ENCODE data around the gene SIL1. TPM values are rescaled to one million over a fixed set of nuclear protein-coding genes. Genes with fewer than 3 reads are reported as not detected.
"Not testable (repeated sequence)": the region's sequence is repeated elsewhere in the genome, so short reads cannot be mapped to it uniquely, and the experiment has no call there.

The SIL1 gene
- total RNA-seq, 1 donor, result 12.4 TPM

DNA sequence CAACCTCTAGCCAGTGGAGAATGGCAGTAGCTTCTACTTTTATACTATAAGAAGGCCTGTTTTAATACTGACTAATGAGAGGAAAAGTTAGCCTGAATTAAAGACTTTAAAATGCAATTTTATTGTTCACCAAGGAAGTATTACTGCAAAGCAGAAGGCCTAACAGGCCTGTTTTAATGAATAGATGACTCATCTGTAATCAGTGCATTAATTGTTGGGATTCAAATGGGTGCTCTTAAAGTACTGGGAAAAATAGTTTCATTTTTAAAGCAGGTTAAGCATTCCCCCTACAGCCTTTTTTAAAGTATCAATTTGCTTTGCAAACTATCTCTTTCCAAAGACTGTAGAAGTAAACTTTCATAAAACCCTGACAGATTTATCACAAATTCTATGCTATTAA is 147.7 kb downstream of the SIL1 start:
- no peaks in the 10 kb centered on the region for H3K4me1 ChIP-seq (ENCODE audit: insufficient read depth, low read length)

DNA sequence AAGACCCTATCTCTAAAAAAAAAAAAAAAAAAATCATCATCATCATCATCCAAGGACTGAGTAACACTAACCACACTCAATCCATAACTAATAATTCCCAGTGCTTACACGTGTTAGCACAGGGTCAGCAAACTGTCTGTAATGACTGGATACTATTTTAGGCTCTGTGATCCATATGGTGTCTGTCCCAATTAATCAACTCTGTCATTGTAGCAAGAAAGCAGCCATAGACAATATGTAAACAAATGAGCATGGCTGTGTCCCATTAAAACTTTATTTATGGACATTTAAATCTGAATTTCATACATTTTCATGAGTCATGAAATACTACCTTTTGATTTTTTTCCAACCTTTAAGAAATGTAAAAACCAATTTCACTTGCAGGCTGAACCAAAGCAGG is 148.4 kb downstream of the SIL1 start:
- Histone ChIP-seq H3K4me3 (ENCODE audit: low read length) (no peak overlapping the region), H3K27me3 (ENCODE audit: insufficient read depth, low read length) (no peaks in the 10 kb centered on the region), H3K9me3 (ENCODE audit: low read depth, low read length) (no peaks in the 10 kb centered on the region), H3K4me1 (ENCODE audit: insufficient read depth, low read length) (no peaks in the 10 kb centered on the region)

More for the DNA sequence above, 147.7 kb downstream of the SIL1 start:
- no peaks in the 10 kb centered on the region for H3K9me3 ChIP-seq (ENCODE audit: low read depth, low read length)
- no peaks in the 10 kb centered on the region for H3K27me3 ChIP-seq (ENCODE audit: insufficient read depth, low read length)
- no peak overlapping the region for H3K4me3 ChIP-seq (ENCODE audit: low read length)

DNA sequence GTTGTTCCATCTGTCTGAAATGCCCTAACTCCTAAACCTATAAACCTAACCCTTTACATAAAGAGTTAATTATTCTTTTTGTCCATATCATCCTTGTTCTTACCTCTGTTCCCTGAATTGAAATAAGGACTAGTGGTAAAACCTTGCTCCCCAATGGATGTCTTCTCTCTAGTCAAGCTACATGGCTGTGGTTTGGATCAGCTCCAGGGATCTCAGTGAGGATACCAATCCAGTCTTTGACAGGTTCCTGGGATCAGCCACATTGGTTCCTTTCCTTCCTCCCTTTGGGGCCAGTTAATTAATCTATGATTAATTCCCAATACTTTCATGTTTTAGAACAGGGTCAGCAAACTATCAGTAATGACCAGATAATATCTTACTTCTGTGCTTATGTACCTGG is 151.6 kb downstream of the SIL1 start:
- no peaks in the 10 kb centered on the region for H3K27me3 ChIP-seq (ENCODE audit: insufficient read depth, low read length)
- no peaks in the 10 kb centered on the region for H3K9me3 ChIP-seq (ENCODE audit: low read depth, low read length)
- no peak overlapping the region for H3K4me3 ChIP-seq (ENCODE audit: low read length)
- H3K4me1 ChIP-seq (ENCODE audit: insufficient read depth, low read length), result no peaks in the 10 kb centered on the region

DNA sequence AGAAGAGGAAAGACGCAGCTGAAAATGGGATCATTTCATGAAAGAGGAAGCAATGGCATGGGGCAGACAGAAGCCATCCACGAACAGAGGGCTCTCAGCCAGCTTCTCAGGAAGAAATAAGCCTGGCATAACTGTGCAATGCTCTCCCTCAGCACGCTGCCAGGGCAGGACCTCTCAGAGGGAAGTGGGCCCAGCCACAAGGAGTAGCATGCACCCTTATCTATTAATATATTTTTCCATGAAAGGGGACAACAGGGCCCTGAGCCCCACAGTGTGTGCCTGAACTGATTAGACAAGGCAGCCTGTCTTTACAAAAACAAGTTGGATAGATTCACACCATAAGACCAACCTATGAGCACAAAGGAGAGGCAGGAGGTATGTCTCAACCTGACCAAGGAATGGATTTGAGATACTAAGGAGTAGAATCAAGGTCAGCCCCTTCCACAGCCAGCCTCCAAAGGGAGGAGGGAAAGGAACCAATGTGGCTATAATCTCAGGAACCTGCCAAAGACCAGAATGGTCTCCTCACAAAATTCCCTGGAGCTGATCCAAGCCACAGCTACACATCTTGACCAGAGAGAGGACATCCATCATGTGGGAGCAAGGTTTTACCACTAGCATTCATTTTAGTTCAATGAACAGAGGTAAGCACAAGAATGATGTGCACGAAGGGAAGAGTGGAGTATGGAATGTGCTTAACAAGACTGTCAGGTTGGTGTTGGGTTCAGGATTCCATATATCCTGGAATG is 154.8 kb downstream of the SIL1 start:
- Histone ChIP-seq H3K4me1 (ENCODE audit: insufficient read depth, low read length) (no peaks in the 10 kb centered on the region), H3K27me3 (ENCODE audit: insufficient read depth, low read length) (no peaks in the 10 kb centered on the region), H3K4me3 (ENCODE audit: low read length) (no peak overlapping the region), H3K9me3 (ENCODE audit: low read depth, low read length) (no peaks in the 10 kb centered on the region)

DNA sequence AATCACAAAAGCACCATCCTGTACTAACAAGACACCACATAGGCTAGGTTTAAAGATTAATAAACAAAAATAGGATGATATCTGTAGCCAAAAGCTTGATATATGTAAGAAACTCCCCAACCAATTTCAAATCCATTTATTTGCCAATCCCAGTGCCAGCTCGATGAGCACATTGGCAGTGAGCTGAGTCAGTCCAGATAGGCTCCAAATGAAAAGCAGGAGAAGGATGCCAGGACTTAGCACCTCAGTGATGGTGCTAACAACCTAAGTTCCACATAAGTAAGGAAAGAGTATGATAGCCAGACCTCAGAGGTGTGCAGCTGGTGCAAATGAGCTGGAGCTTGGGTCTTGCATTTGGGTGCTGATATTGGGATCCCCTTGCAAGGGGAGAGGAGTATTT is 158.1 kb downstream of the SIL1 start:
- H3K4me3 ChIP-seq (ENCODE audit: low read length), result no peak overlapping the region
- H3K4me1 ChIP-seq (ENCODE audit: insufficient read depth, low read length), result no peaks in the 10 kb centered on the region
- H3K9me3 ChIP-seq (ENCODE audit: low read depth, low read length), result no peaks in the 10 kb centered on the region
- no peaks in the 10 kb centered on the region for H3K27me3 ChIP-seq (ENCODE audit: insufficient read depth, low read length)

DNA sequence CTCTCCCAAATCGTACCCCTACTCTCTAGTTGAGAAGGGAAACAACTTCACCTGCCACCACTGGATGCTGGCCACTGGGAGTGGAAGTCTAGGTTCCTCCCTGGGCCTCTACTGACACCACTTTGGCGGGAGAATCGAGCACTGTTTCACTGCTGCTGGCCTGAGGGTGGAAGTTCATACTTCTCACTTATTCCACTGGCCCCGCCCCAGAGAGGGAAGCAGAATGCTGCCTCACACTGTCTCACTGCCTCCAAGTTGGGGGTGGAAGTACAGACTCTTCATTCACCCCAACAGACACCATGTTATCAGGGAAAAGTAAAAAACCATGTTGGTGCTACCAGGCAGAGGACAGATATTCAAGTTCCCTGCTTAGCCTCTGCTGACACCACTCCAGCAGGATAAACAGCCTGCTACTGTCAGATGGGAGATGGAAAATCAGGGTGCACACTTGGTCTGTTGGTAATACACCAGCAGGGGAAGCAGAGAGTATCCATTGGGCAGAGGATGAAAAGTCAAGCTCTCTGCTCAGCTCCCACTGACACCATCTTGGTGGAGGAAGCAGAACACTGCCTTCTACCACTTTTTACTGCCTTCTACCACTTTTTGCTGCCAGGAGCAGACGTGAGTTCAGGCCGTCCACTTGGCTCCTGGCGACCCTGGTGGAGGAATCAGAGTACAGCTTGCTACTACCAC is 159.4 kb downstream of the SIL1 start:
- Histone ChIP-seq H3K27me3 (ENCODE audit: insufficient read depth, low read length) (no peaks in the 10 kb centered on the region), H3K4me1 (ENCODE audit: insufficient read depth, low read length) (no peaks in the 10 kb centered on the region), H3K9me3 (ENCODE audit: low read depth, low read length) (no peaks in the 10 kb centered on the region), H3K4me3 (ENCODE audit: low read length) (no peak overlapping the region)

DNA sequence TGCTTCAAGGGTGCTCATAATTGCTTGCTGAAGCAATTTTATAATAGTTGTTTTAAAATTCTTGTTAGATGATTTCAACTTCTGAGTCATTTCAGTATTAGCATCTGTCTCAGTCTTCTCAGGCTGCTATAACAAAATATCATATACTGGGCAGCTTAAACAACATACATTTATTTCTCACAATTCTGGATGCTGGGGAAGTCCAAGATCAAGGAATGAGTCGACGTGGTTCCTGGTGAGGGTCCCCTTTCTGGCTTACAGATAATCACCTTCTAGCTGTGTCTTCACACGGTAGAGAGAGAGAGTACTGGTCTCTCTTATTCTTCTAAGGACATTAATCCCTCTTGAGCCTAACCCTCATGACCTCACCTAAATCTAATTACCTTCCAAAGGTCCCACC is 160.4 kb downstream of the SIL1 start:
- Histone ChIP-seq H3K4me3 (ENCODE audit: low read length) (no peak overlapping the region), H3K27me3 (ENCODE audit: insufficient read depth, low read length) (no peaks in the 10 kb centered on the region), H3K4me1 (ENCODE audit: insufficient read depth, low read length) (no peaks in the 10 kb centered on the region), H3K9me3 (ENCODE audit: low read depth, low read length) (no peaks in the 10 kb centered on the region)

DNA sequence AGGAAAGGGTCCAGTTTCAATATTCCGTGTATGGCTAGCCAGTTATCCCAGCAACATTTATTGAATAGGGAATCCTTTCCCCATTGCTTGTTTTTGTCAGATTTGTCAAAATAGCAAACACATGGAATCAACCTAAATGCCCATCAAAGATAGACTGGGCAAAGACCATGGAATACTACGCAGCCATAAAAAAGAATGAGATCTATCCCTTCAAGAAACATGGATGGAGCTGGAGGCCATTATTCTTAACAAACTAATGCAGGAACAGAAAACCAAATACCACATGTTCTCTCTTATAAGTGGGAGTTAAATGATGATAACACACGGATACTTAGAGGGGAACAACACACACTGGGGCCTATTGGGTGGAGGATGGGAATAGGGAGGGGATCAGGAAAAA is 161.8 kb downstream of the SIL1 start:
- H3K9me3 ChIP-seq (ENCODE audit: low read depth, low read length); H3K4me1 ChIP-seq (ENCODE audit: insufficient read depth, low read length); H3K27me3 ChIP-seq (ENCODE audit: insufficient read depth, low read length); H3K4me3 ChIP-seq (ENCODE audit: low read length): not testable (repeated sequence)

DNA sequence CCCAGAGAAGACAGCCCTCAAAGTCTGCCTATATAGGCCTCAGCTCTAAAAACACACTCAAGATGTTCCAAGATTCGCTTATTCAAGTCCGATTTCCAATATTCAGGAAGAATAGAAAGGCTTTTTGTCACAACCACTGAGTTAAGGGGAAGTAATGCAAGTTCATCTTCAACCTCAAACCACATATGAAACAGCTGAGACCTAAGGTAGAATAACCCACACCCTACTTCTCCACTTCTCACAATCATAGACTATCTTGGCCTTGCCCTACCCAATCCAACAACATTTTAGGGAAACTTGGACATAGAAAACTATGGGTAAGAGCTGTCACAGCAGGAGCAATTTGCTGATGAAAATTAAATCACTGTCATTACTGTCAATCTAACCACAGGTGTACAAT is 171.0 kb downstream of the SIL1 start:
- no peak overlapping the region for H3K4me3 ChIP-seq (ENCODE audit: low read length)
- H3K9me3 ChIP-seq (ENCODE audit: low read depth, low read length), result no peaks in the 10 kb centered on the region
- no peaks in the 10 kb centered on the region for H3K27me3 ChIP-seq (ENCODE audit: insufficient read depth, low read length)
- H3K4me1 ChIP-seq (ENCODE audit: insufficient read depth, low read length), result peaks cover 8% of the 10 kb centered on the region

DNA sequence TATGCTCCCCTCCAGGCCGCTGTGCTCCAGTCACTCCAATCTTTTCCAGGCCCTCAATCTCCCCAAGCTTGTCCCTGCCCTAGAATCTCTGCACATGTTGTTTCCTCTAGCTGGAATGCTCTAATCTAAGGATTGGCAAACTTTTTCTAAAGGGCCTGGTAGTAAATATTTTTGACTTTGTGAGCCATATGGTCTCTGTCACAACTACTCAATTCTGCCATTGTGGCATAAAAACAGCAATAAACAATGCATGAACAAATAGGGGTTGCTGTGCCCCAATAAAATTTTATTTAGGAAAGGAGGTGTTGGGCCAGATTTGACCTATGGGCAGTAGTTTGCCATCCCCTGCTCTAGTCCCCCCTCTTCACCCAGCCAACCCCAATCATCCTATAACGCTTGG is 172.5 kb downstream of the SIL1 start:
- no peaks in the 10 kb centered on the region for H3K9me3 ChIP-seq (ENCODE audit: low read depth, low read length)
- H3K27me3 ChIP-seq (ENCODE audit: insufficient read depth, low read length), result no peaks in the 10 kb centered on the region
- peaks cover 8% of the 10 kb centered on the region for H3K4me1 ChIP-seq (ENCODE audit: insufficient read depth, low read length)
- H3K4me3 ChIP-seq (ENCODE audit: low read length), result no peak overlapping the region

DNA sequence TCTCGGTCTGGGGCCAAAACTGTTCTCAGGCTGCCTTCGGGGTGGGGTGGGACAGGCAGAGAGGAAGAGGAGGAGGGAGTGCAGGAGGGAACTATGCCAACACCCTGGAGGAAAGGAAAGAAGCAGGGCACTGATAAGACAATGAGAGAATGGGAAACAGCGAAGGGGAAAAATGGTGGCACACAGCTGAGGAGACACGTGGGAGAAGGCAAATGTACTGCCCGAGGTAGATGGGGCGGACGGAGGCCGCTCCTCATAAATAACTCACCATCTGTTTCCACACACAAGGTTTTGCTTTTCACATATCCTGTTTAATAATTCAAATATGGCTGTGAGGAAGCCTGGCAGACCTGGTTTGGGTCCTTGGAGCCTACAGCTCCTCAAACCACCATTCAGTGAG is 174.9 kb downstream of the SIL1 start:
- H3K9me3 ChIP-seq (ENCODE audit: low read depth, low read length), result no peaks in the 10 kb centered on the region
- peaks cover 4% of the 10 kb centered on the region for H3K4me1 ChIP-seq (ENCODE audit: insufficient read depth, low read length)
- H3K27me3 ChIP-seq (ENCODE audit: insufficient read depth, low read length), result no peaks in the 10 kb centered on the region
- H3K4me3 ChIP-seq (ENCODE audit: low read length), result no peak overlapping the region

DNA sequence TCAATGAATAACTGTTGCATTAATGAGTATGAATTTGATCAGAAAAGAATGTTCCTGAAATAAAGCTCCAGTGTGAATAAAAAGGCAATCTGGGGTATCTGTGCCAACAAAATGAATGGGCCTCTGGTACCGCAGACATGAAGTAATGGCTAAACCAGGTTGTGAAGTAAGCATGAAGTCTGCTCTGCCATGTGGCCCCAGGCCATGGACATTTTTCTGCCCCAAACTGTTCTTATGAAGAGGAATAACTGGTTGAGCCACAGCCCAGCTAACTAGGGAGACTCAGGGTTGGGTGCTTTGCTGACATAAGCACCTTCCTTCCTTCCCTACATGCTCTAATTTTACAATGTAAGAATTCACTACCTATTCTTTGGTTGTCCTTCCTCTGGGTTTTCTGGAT is 175.6 kb downstream of the SIL1 start:
- Histone ChIP-seq H3K4me1 (ENCODE audit: insufficient read depth, low read length) (no peaks in the 10 kb centered on the region), H3K9me3 (ENCODE audit: low read depth, low read length) (no peaks in the 10 kb centered on the region), H3K4me3 (ENCODE audit: low read length) (no peak overlapping the region), H3K27me3 (ENCODE audit: insufficient read depth, low read length) (no peaks in the 10 kb centered on the region)

DNA sequence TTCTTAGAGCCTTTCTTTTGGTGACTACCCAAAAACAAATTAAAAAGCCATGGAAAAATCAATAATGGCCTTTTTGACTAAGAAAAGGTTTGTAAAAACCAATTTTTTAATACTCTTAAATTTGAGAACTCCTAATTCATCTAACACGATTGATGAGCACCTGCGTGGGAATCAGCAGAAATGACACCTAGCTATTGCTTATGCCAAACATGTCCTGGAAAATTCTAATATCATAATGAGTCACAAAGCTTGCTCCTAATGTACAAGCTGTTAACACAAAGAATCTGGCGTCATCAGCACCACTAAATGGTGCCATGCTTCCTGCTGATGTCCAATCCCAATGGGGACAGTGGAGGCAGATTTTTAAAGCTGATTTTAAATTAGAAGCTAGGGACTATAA is 176.8 kb downstream of the SIL1 start:
- Histone ChIP-seq H3K9me3 (ENCODE audit: low read depth, low read length) (no peaks in the 10 kb centered on the region), H3K4me3 (ENCODE audit: low read length) (no peak overlapping the region), H3K27me3 (ENCODE audit: insufficient read depth, low read length) (no peaks in the 10 kb centered on the region), H3K4me1 (ENCODE audit: insufficient read depth, low read length) (no peaks in the 10 kb centered on the region)

DNA sequence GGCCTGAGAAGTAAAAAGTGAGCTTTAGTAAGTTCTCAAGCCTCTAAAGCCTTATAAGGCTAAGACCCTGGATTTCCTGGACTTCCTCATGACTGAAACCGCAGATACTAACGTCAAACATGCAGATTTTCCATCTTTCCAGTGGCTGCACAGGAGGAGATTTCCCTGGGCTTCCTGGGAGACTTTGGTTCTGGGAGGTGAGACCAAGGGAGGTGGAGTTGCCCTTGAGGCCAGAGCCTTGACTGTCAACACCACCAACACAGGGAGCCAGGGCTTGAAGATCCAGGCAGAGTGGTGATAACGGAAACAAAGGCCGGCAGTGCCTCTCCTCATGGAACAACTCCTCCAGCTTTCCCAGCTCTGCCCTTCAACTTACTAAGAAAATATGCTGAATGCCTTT is 178.3 kb downstream of the SIL1 start:
- no peak overlapping the region for H3K4me3 ChIP-seq (ENCODE audit: low read length)
- H3K4me1 ChIP-seq (ENCODE audit: insufficient read depth, low read length), result no peaks in the 10 kb centered on the region
- no peaks in the 10 kb centered on the region for H3K9me3 ChIP-seq (ENCODE audit: low read depth, low read length)
- no peaks in the 10 kb centered on the region for H3K27me3 ChIP-seq (ENCODE audit: insufficient read depth, low read length)

DNA sequence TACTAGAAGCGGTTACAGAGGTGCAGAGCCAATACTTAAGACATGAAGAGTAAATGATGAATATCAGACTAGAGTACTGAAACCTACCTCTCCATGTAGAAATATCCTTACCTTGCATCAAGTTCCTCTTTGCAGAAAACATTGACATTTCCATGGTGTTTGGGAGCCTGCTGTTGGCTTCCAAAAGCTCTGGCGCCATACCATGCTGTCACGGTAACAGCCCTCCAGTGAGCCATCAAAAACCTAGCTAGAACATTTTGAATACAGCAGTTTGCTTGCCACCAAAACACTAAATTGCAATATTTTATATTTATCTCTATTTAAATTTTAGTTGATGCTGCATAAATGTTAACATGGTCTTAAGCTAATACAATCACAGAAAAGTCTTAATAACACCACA is 179.0 kb downstream of the SIL1 start:
- no peaks in the 10 kb centered on the region for H3K4me1 ChIP-seq (ENCODE audit: insufficient read depth, low read length)

DNA sequence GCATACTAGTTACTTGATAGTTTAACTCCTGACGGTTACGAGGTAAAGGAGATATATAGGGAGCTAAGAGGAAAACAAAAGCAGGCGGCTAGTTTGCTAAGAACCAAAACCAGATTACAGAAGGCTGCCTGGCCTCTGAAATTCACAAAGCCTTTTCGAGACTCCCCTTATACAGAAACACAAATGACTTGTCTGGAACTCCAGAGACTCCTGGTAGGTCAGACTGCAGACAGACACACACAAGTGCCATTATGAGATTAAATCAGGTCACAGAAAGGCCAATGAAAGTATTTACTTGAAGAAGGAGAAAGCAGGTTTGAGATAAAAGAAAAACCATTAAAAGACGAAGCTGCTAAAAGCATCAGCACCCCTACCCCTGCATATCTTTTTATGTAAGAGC is 180.5 kb downstream of the SIL1 start:
- no peaks in the 10 kb centered on the region for H3K27me3 ChIP-seq (ENCODE audit: insufficient read depth, low read length)
- no peaks in the 10 kb centered on the region for H3K4me1 ChIP-seq (ENCODE audit: insufficient read depth, low read length)
- no peak overlapping the region for H3K4me3 ChIP-seq (ENCODE audit: low read length)
- H3K9me3 ChIP-seq (ENCODE audit: low read depth, low read length), result no peaks in the 10 kb centered on the region

More for the DNA sequence above, 179.0 kb downstream of the SIL1 start:
- no peaks in the 10 kb centered on the region for H3K27me3 ChIP-seq (ENCODE audit: insufficient read depth, low read length)
- no peak overlapping the region for H3K4me3 ChIP-seq (ENCODE audit: low read length)
- no peaks in the 10 kb centered on the region for H3K9me3 ChIP-seq (ENCODE audit: low read depth, low read length)

All from mononuclear cell (primary cell).